ENCODE results near the gene PCK2.

Gene PCK2

GRCh38 chr14:24121210-24121609 is 27.1 kb downstream of the PCK2 start:
- no peak for DNase-seq

- DNase-seq: peak; percentile 61
Measured at GRCh38 chr14:24122416-24122815, 28.3 kb downstream of the PCK2 start.

- peak; percentile 55 for DNase-seq
Measured at GRCh38 chr14:24122898-24123297, 28.8 kb downstream of the PCK2 start.

GRCh38 chr14:24123424-24124417 is 29.6 kb downstream of the PCK2 start:
- peak; percentile 96 for DNase-seq

- DNase-seq: no peak
Measured at GRCh38 chr14:24126939-24127338, 32.8 kb downstream of the PCK2 start.

- DNase-seq: no peak
Measured at GRCh38 chr14:24127673-24128072, 33.6 kb downstream of the PCK2 start.

GRCh38 chr14:24129410-24129998 is 35.4 kb downstream of the PCK2 start:
- no peak for DNase-seq

- no peak for DNase-seq
Measured at GRCh38 chr14:24130380-24130716, 36.2 kb downstream of the PCK2 start, which contains the start of gene FITM1. Gene FITM1 (plus strand): TSS chr14:24130659. CDS start chr14:24131564, 905 bp downstream.

- no peak for DNase-seq
Measured at GRCh38 chr14:24130717-24131548, 36.8 kb downstream of the PCK2 start.

GRCh38 chr14:24131549-24131966 is 37.4 kb downstream of the PCK2 start:
- DNase-seq: no peak

GRCh38 chr14:24132061-24132685 is 38.1 kb downstream of the PCK2 start:
- DNase-seq: no peak

GRCh38 chr14:24132976-24133375 is 38.9 kb downstream of the PCK2 start:
- no peak for DNase-seq

- DNase-seq: peak; percentile 56
Measured at GRCh38 chr14:24133735-24134134, 39.6 kb downstream of the PCK2 start.

- no peak for DNase-seq
Measured at GRCh38 chr14:24135584-24135833, 41.4 kb downstream of the PCK2 start.

- DNase-seq: peak; percentile 90
Measured at GRCh38 chr14:24135834-24136683, 41.9 kb downstream of the PCK2 start, which contains the start of gene PSME1. Gene PSME1 (plus strand): TSS chr14:24136194. CDS start chr14:24136263, 69 bp downstream.

- no peak for DNase-seq
Measured at GRCh38 chr14:24136684-24137528, 42.8 kb downstream of the PCK2 start.

- DNase-seq: no peak
Measured at GRCh38 chr14:24137529-24138395, 43.7 kb downstream of the PCK2 start.

GRCh38 chr14:24138396-24139271 is 44.5 kb downstream of the PCK2 start:
- no peak for DNase-seq

All from hematopoietic multipotent progenitor cell treated with erythropoietin and hydrocortisone succinate and interleukin-3 and kit ligand, for 8 days (in vitro differentiated cells).